HEK293T (cell line): ENCODE data around the gene ZNF212.

Experiments
- CTCF ChIA-PET: fragments of 350-600 bp; formaldehyde crosslinking; extraction: SDS; loops from one replicate; lab custom pipeline; 2021; ENCODE audit warnings: antibody characterized with exemption, inconsistent platforms; lab: Yijun Ruan, JAX
- POLR2A ChIA-PET: fragments of 350-600 bp; formaldehyde crosslinking; extraction: SDS; loops from one replicate; lab custom pipeline; 2020; ENCODE audit warnings: antibody characterized with exemption, inconsistent platforms; lab: Yijun Ruan, JAX
- DNase-seq: peaks from one replicate; pipeline ENCODE4 v3.0.0; 2012; ENCODE audit warnings: mixed read lengths; ENCODE audit errors: extremely low spot score
- ARNT ChIP-seq: fragments of 450-650 bp; IDR thresholded peaks from 2 replicates; pipeline ENCODE4 v1.6.1; 2017; ENCODE audit warnings: mild to moderate bottlenecking
- BHLHE40 ChIP-seq: fragments of 450-650 bp; IDR thresholded peaks from 2 replicates; pipeline ENCODE4 v1.6.1; 2016; ENCODE audit warnings: mild to moderate bottlenecking, moderate library complexity, borderline replicate concordance
- CTBP1 ChIP-seq: fragments of 450-650 bp; IDR thresholded peaks from 2 replicates; pipeline ENCODE4 v1.6.1; 2016; ENCODE audit warnings: borderline replicate concordance
- ELF4 ChIP-seq: fragments of 450-650 bp; IDR thresholded peaks from 2 replicates; pipeline ENCODE4 v1.6.1; 2017; ENCODE audit warnings: antibody characterized with exemption
- FOXA1 ChIP-seq: fragments of 450-650 bp; IDR thresholded peaks from 2 replicates; pipeline ENCODE4 v1.6.1; 2016; ENCODE audit warnings: mild to moderate bottlenecking
- FOXK2 ChIP-seq: fragments of 450-650 bp; IDR thresholded peaks from 2 replicates; pipeline ENCODE4 v1.6.1; 2016; ENCODE audit warnings: mild to moderate bottlenecking
- FOXM1 ChIP-seq: fragments of 450-650 bp; IDR thresholded peaks from 2 replicates; pipeline ENCODE4 v1.6.1; 2017; ENCODE audit warnings: mild to moderate bottlenecking, borderline replicate concordance
- HDGF ChIP-seq: fragments of 450-650 bp; IDR thresholded peaks from 2 replicates; pipeline ENCODE4 v1.6.1; 2017; ENCODE audit warnings: antibody characterized with exemption, borderline replicate concordance
- L3MBTL2 ChIP-seq: fragments of 450-650 bp; conservative IDR thresholded peaks from 2 replicates; pipeline ENCODE4 v1.6.1; 2016; ENCODE audit warnings: mild to moderate bottlenecking
- LEF1 ChIP-seq: fragments of 450-650 bp; IDR thresholded peaks from 2 replicates; pipeline ENCODE4 v1.6.1; 2017; ENCODE audit warnings: mild to moderate bottlenecking, borderline replicate concordance
- NFRKB ChIP-seq: fragments of 450-650 bp; IDR thresholded peaks from 2 replicates; pipeline ENCODE4 v1.6.1; 2016; ENCODE audit warnings: mild to moderate bottlenecking, moderate library complexity
- PKNOX1 ChIP-seq: fragments of 450-650 bp; IDR thresholded peaks from 2 replicates; pipeline ENCODE4 v1.6.1; 2016
- SP1 ChIP-seq: fragments of 450-650 bp; IDR thresholded peaks from 2 replicates; pipeline ENCODE4 v1.6.1; 2017
- SUZ12 ChIP-seq: fragments of 450-650 bp; IDR thresholded peaks from 2 replicates; pipeline ENCODE4 v1.6.1; 2016; ENCODE audit warnings: mild to moderate bottlenecking
- TARDBP ChIP-seq: fragments of 450-650 bp; IDR thresholded peaks from 2 replicates; pipeline ENCODE4 v1.6.1; 2016
- ZNF384 ChIP-seq: fragments of 450-650 bp; IDR thresholded peaks from 2 replicates; pipeline ENCODE4 v1.6.1; 2016

The ZNF212 gene

GRCh38 chr7:149277871-149278270, 38.4 kb downstream of the ZNF212 start:
- DNase-seq = no peak
- CTCF ChIA-PET = no interaction called here

GRCh38 chr7:149278396-149278795, 38.9 kb downstream of the ZNF212 start:
- TF ChIP-seq ARNT = no peak
- no peak for TF ChIP-seq CTBP1
- TF ChIP-seq NFRKB = no peak
- TF ChIP-seq LEF1 = no peak
- no peak for TF ChIP-seq SP1
- no peak for TF ChIP-seq HDGF
- TF ChIP-seq BHLHE40 = no peak
- no peak for TF ChIP-seq FOXA1
- no peak for TF ChIP-seq SUZ12
- TF ChIP-seq TARDBP = no peak
- no peak for TF ChIP-seq FOXM1
- TF ChIP-seq PKNOX1 = no peak
- no peak for TF ChIP-seq L3MBTL2
- TF ChIP-seq ZNF384 = no peak
- TF ChIP-seq ELF4 = no peak
- TF ChIP-seq FOXK2 = no peak
- DNase-seq = no peak
- ChIA-PET CTCF (no interaction called here), POLR2A (interaction anchor here (1.4 kb wide), 1 partner anchor 12 kb away, joined by 4 read pairs; no protein-coding TSS in a partner anchor)

More at GRCh38 chr7:149277871-149278270, 38.4 kb downstream of the ZNF212 start:
- POLR2A ChIA-PET = interaction anchor here (1.4 kb wide), 1 partner anchor 12 kb away, joined by 4 read pairs; no protein-coding TSS in a partner anchor
- no peak for TF ChIP-seq NFRKB
- TF ChIP-seq FOXA1 = no peak
- no peak for TF ChIP-seq SP1
- TF ChIP-seq FOXM1 = no peak
- no peak for TF ChIP-seq PKNOX1
- no peak for TF ChIP-seq BHLHE40
- no peak for TF ChIP-seq LEF1
- TF ChIP-seq L3MBTL2 = no peak
- TF ChIP-seq ELF4 = no peak
- no peak for TF ChIP-seq TARDBP
- TF ChIP-seq ZNF384 = no peak

- POLR2A ChIA-PET = interaction anchor here (1.4 kb wide), 1 partner anchor 13 kb away, joined by 4 read pairs; no protein-coding TSS in a partner anchor
- TF ChIP-seq SP1 = no peak
- TF ChIP-seq FOXM1 = no peak
- CTCF ChIA-PET = no interaction called here
- DNase-seq = no peak
These were observed 39.8 kb downstream of the ZNF212 start for GRCh38 chr7:149279111-149279743.

- no peak for TF ChIP-seq ELF4
- no peak for TF ChIP-seq FOXA1
- TF ChIP-seq NFRKB = no peak
- no peak for TF ChIP-seq FOXM1
- no peak for TF ChIP-seq SP1
- no peak for TF ChIP-seq HDGF
- no peak for TF ChIP-seq LEF1
- TF ChIP-seq FOXK2 = no peak
- no peak for TF ChIP-seq ZNF384
- TF ChIP-seq ARNT = no peak
- TF ChIP-seq TARDBP = no peak
- TF ChIP-seq SUZ12 = no peak
- no peak for TF ChIP-seq BHLHE40
- TF ChIP-seq PKNOX1 = no peak
- CTCF ChIA-PET = no interaction called here
- POLR2A ChIA-PET = no interaction called here
- no peak for DNase-seq
These were observed 40.7 kb downstream of the ZNF212 start for GRCh38 chr7:149280151-149280550.

- POLR2A ChIA-PET = no interaction called here
- CTCF ChIA-PET = no interaction called here
- no peak for DNase-seq
- no peak for TF ChIP-seq ZNF384
These were observed 41.4 kb downstream of the ZNF212 start for GRCh38 chr7:149280661-149281507.

GRCh38 chr7:149281508-149282330, 42.3 kb downstream of the ZNF212 start:
- CTCF ChIA-PET = no interaction called here
- TF ChIP-seq FOXA1 = no peak
- TF ChIP-seq TARDBP = no peak
- no peak for TF ChIP-seq ELF4
- TF ChIP-seq HDGF = no peak
- TF ChIP-seq PKNOX1 = no peak
- no peak for TF ChIP-seq BHLHE40
- no peak for TF ChIP-seq NFRKB
- no peak for TF ChIP-seq LEF1
- no peak for TF ChIP-seq SP1
- no peak for TF ChIP-seq CTBP1
- no peak for TF ChIP-seq ARNT
- no peak for TF ChIP-seq L3MBTL2
- TF ChIP-seq FOXK2 = no peak
- no peak for TF ChIP-seq ZNF384
- TF ChIP-seq FOXM1 = no peak
- TF ChIP-seq SUZ12 = no peak

More at GRCh38 chr7:149281508-149282330, 42.3 kb downstream of the ZNF212 start:
- DNase-seq = no peak
- POLR2A ChIA-PET = no interaction called here
